ENCODE data around the gene RPS2. TPM values are rescaled to one million over a fixed set of nuclear protein-coding genes. Genes with fewer than 3 reads are reported as not detected.

Gene RPS2
- total and polyA plus RNA-seq, 2 donors (not counting 1 experiment from before 2014, with no cell fraction given): 3,261 to 6,138 TPM

- Mint-ChIP-seq H3K4me1 (peaks cover 28% of the 10 kb centered on the region), H3K27me3 (no peaks in the 10 kb centered on the region), H3K4me3 (no peak overlapping the region), H3K9me3 (ENCODE audit: insufficient read depth) (no peaks in the 10 kb centered on the region), H3K27ac (no peak overlapping the region)
- Histone ChIP-seq H3K27ac (ENCODE audit: low read length in 2 of 2) (no peak overlapping the region), H3K4me3 (ENCODE audit: control extremely low read depth in 1 of 5, extremely low read depth in 1 of 5, insufficient read depth in 1 of 5, low read depth in 2 of 5, low read length in 4 of 5) (no peak overlapping the region), H2AFZ (ENCODE audit: insufficient read depth, low read depth, low read length, poor library complexity, severe bottlenecking) (no peak overlapping the region), H3K4me1 (ENCODE audit: control insufficient read depth in 2 of 2, insufficient read depth in 2 of 2, low read length in 2 of 2) (peaks cover 19 to 30% of the 10 kb centered on the region in 2 donors), H3K9ac (ENCODE audit: low read length) (no peak overlapping the region), H3K36me3 (replicated peaks in 1 of 2; ENCODE audit: control extremely low read depth in 1 of 2, control insufficient read depth in 1 of 2, extremely low read depth in 1 of 2, insufficient read depth in 2 of 2, low read length in 1 of 2) (peaks cover 0 to 54% of the 10 kb centered on the region in 2 experiments), H3K9me3 (ENCODE audit: control extremely low read depth in 1 of 3, control insufficient read depth in 2 of 3, insufficient read depth in 1 of 3, low read length in 2 of 3) (no peaks in the 10 kb centered on the region), H3K27me3 (replicated peaks in 1 of 4; ENCODE audit: control extremely low read depth in 1 of 4, control insufficient read depth in 3 of 4, insufficient read depth in 4 of 4, low read length in 3 of 4) (no peaks in the 10 kb centered on the region), H4K20me1 (ENCODE audit: control insufficient read depth, insufficient read depth, low read length, poor library complexity, severe bottlenecking) (peaks cover 72% of the 10 kb centered on the region), H3K4me2 (replicated peaks; ENCODE audit: low read depth, low read length, poor library complexity, severe bottlenecking) (no peak overlapping the region), H3K79me2 (ENCODE audit: control insufficient read depth, insufficient read depth, low read length) (peaks cover 54% of the 10 kb centered on the region)
- 97% methylated on average over 47 of the region's 47 CpGs for WGBS (ENCODE audit: insufficient coverage)
- TF ChIP-seq, protein P1, sequence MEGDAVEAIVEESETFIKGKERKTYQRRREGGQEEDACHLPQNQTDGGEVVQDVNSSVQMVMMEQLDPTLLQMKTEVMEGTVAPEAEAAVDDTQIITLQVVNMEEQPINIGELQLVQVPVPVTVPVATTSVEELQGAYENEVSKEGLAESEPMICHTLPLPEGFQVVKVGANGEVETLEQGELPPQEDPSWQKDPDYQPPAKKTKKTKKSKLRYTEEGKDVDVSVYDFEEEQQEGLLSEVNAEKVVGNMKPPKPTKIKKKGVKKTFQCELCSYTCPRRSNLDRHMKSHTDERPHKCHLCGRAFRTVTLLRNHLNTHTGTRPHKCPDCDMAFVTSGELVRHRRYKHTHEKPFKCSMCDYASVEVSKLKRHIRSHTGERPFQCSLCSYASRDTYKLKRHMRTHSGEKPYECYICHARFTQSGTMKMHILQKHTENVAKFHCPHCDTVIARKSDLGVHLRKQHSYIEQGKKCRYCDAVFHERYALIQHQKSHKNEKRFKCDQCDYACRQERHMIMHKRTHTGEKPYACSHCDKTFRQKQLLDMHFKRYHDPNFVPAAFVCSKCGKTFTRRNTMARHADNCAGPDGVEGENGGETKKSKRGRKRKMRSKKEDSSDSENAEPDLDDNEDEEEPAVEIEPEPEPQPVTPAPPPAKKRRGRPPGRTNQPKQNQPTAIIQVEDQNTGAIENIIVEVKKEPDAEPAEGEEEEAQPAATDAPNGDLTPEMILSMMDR (IDR thresholded peaks at IDR 0.05): no peak
- no peak for TF ChIP-seq EZH2 (IDR thresholded peaks at IDR 0.05; ENCODE audit: borderline replicate concordance, insufficient read depth, low read depth, low read length, poor library complexity, severe bottlenecking)
- intact Hi-C loops (cut with micrococcal nuclease): no loop called here
- POLR2A ChIA-PET: interaction anchor here (0.6 to 0.8 kb wide), 2 partner anchors 9 to 153 kb away, joined by 3 to 5 read pairs; partner anchors contain the start of gene TRAF7
- ATAC-seq (ENCODE audit: low read depth) (no peak), DNase-seq (no peak)
- CTCF ChIA-PET: interaction anchor here (1.3 to 4.9 kb wide), 6 partner anchors 9 to 249 kb away, joined by 5 to 46 read pairs (median 8); partner anchors contain the start of genes ECI1, RAB26 and TRAF7
Observed at GRCh38 chr16:2002406-2003230, 38.0 kb upstream of the RPS2 start.
